NOMO-1 (cell line): ENCODE measurements around the gene C16orf54.
A peak's percentile ranks its signal among the peaks of the same experiment; 100 is the strongest.
"Not testable (repeated sequence)": the region's sequence is repeated elsewhere in the genome, so short reads cannot be mapped to it uniquely, and the experiment has no call there.

ENCODE experiments used
- DNase-seq, 2 experiments: peaks; one replicate each; lab custom pipeline; 2025; ENCODE audit not compliant: unreplicated experiment in 2 of 2; lab: John Stamatoyannopoulos, UW

C16orf54 gene

GRCh38 chr16:29745853-29746345 is at the start of gene C16orf54:
Gene C16orf54, minus strand, starts transcription at chr16:29745990. Its CDS starts 1,039 bp downstream, at chr16:29744951.
- DNase-seq = peak; percentile 97 to 98

- no peak for DNase-seq
Measured at GRCh38 chr16:29794231-29794710, 48.5 kb upstream of the C16orf54 start.

GRCh38 chr16:29793153-29793552 is 47.4 kb upstream of the C16orf54 start:
- DNase-seq = not testable (repeated sequence)

- DNase-seq = no peak
Measured at GRCh38 chr16:29791845-29792807, 46.3 kb upstream of the C16orf54 start.

DNA sequence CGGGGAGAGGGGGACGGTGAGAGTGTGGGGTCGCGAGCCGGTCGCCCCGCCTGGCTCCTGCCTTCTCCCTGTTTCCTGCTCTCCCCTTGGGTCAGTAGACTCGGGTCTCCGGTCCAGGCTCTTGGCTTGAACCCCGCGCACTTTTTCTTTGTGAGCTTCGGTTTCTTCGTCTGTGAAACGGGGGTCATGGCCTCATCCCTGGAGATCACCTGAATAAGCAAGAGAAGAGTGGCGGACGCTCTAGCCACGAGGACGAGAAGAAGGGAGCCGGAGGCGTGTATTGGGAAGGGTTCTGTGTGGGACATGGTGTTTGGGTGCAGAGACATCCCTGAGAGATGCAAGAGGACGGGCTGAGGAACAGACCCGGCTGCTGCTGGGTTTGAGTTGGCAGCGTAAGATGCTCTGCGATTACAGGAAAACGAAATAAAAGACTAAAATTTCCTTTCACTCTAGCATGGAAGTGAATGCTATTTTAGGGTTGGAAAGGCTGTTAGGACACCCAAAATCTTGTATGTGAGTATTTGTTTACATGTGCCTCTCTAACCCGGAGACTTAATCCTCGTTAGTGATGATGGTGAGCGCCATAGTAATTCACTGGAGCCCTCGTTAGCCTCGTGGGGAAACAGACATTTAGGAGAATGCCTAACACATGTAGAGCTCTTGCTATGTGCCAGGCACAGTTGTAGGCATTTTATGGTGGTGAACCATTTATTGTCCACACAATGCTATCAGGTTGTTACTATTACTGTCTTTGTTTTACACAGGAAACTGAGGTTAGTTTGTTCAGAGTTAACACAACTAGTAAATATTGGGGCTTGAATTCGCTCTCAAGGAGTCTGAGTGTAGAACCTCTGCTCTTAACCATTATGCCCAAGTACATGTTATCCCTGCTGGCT is 45.4 kb upstream of the C16orf54 start:
- peak in 1 of 2 experiments; percentile 23 for DNase-seq

- DNase-seq = peak; percentile 98 to 99
Measured at GRCh38 chr16:29790183-29790948, 44.6 kb upstream of the C16orf54 start, which contains the start of gene KIF22. Gene KIF22, plus strand, starts transcription at chr16:29790751. Its CDS starts 9 bp downstream, at chr16:29790760.

DNA sequence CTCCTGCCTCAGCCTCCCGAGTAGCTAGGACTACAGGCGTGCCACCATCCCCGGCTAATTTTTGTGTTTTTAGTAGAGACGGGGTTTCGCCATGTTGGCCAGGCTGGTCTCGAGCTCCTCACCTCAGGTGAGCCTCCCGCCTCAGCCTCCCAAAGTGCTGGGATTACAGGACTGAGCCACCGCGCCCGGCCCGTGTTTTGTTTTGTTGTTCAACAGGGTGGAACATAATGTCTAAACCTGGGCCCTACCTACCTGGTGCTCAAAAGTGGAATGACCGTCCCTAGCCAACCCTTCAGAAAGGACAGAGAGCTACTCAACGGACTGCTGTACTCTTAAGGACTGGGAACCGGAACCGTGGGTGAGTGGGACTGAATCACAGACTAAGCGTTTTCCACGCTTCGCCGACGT is 44.0 kb upstream of the C16orf54 start:
- no peak for DNase-seq

DNA sequence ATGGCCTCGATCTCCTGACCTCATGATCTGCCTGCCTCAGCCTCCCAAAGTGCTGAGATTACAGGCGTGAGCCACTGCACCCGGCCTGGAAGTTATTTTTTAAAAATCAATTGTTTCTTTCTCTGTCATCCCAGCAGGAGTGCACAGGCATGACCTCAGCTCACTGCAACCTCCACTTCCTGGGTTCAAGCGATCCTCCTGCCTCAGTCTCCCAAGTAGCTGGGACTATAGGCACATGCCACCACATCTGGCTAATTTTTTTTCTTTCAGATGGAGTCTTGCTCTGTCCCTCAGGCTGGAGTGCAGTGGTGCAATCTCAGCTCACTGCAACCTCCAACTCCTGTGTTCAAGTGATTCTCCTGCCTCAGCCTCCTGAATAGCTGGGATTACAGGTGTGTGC is 41.4 kb upstream of the C16orf54 start:
- DNase-seq = not testable (repeated sequence)

DNA sequence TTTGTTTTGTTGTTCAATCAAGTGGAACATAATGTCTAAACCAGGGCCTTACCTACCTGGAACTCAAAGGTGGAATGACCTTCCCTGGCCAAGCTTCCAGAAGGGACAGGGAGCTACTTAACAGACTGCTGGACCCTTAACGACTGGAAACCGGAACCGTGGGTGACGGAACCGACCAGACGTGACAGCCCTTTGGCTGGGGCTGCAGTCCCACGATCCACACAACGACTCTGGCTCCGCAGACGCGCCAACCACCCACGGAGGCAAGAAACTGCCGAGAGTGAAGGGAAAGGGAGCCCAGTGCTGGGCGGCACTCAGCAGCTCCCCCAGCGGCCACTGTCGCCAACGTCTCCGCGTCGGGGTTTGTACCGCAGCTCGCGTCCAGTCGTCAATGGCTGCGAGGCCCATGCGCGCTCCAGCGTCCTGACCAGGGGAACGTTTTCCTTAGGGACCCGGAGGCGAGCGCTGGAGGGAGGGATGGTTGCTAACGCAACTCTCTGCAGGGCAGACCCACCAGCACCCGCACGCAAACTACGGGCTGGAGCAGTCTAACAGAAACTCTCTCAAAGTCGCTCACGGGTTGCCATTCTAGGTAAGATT is 39.2 kb upstream of the C16orf54 start:
- DNase-seq = no peak

- DNase-seq = no peak
Measured at GRCh38 chr16:29784157-29784556, 38.4 kb upstream of the C16orf54 start.

GRCh38 chr16:29783094-29783953 is 37.5 kb upstream of the C16orf54 start:
- not testable (repeated sequence) for DNase-seq

DNA sequence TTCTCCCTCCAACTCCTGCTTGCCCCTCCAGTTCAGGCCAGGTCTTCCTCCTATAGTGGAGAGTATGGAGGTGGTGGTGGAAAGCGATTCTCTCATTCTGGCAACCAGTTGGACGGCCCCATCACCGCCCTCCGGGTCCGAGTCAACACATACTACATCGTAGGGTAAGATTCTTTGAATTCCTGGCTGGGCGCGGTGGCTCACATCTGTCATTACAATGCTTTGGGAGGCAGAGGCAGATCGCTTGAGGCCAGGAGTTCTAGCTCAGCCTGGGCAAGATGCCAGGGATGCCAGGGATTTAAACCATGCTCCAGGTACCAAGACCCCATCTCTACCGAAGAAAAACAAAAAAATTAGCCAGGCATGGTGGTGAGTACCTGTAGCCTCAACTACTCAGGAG is 33.7 kb upstream of the C16orf54 start:
- no peak for DNase-seq

GRCh38 chr16:29777576-29778350 is 32.0 kb upstream of the C16orf54 start, which contains the start of gene ZG16:
Gene ZG16, plus strand, starts transcription at chr16:29778256. Its CDS starts 1,011 bp downstream, at chr16:29779267.
- no peak for DNase-seq

GRCh38 chr16:29775742-29776408 is 30.1 kb upstream of the C16orf54 start:
- no peak for DNase-seq

DNA sequence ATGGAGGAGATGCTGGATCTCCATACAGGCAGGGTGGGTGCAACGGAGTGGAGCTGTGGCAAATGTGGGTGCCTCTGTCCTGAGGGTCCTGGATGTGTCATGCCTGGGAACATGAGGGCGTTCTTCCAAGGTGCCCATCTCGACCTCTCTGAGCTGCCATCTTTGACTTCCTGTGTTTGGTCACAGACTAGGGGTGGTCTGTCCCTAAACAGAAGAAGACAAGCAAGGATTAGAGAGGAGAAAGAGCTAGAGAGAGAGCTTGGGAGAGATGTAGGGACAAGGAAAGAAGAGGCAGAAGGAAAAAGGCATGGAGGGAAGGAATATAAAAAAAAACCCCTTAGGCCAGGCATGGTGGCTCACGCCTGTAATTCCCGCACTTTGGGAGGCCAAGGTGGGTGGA is 28.9 kb upstream of the C16orf54 start:
- no peak for DNase-seq

GRCh38 chr16:29772330-29772729 is 26.5 kb upstream of the C16orf54 start:
- not testable (repeated sequence) for DNase-seq

- DNase-seq = no peak
Measured at GRCh38 chr16:29770250-29770929, 24.6 kb upstream of the C16orf54 start.
